NB4 (cell line): Measurements from ENCODE around the gene B3GNT9.

Experiments used
- DNase-seq: peaks from one replicate; pipeline ENCODE4 v3.0.0; 2010; ENCODE audit warnings: low read depth
- H3K4me3 ChIP-seq: one replicate; pipeline ENCODE4 v1.5.1; 2011; ENCODE audit warnings: mild to moderate bottlenecking, low read depth, low read length, moderate library complexity
- MYC ChIP-seq: IDR thresholded peaks from 2 replicates; pipeline ENCODE4 v1.6.1; 2011; ENCODE audit warnings: low read depth, low read length
- POLR2A ChIP-seq: IDR thresholded peaks from 2 replicates; pipeline ENCODE4 v1.6.1; 2011; ENCODE audit warnings: mild to moderate bottlenecking; ENCODE audit not compliant: insufficient read length; ENCODE audit errors: extremely low read depth
- TF ChIP-seq, protein P1 (sequence below): IDR thresholded peaks from 2 replicates; pipeline ENCODE4 v1.6.1; 2011; ENCODE audit warnings: low read depth, low read length
- TF ChIP-seq, protein P2 (sequence below): IDR thresholded peaks from one replicate; pipeline ENCODE4 v1.5.1; 2012; ENCODE audit warnings: low read depth, low read length

Gene B3GNT9

DNA sequence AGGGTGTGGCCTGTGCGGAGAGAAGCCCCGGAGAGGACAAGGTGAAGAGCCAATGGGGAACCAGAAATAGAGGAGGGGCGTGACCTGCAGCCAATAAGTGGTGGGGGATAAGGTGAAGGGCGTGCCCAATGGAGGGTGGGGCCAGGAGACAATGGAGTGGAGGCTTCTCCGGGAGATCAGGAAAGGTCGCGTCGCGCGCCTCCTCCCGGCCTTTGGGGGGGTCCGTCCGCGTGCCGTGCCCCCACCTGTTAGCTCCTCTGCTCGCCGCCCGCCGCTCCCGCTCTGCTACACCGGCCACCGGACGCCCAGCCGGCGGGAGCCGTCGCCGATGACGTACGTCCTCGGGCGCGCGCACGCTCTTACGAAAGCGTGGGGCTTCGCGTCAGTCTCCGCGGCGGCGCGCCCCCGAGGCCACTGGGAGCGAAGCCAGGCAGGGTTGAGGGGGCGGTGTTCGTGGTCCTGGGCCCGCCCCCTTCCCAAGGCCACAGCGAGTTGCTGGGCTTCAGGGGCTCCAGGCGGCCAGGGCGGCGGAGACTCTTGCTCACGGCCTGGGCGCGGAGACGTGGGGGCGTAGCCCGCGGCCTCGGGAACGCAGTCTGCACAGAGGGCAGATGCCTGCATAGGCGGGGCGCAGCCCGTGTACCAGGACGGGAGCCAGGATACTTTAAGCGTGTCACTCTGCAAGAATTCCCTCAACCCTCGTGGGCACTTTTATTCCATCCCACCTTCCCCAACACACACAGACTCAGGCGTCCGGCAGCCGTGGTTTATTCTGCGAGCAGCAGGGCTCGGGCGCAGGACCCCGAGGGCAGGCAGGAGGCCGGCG is 33.0 kb upstream of the B3GNT9 start, which contains the start of gene MATCAP1:
TSS of gene MATCAP1 (minus strand) at position 337 of the 826 bp plus-strand sequence. CDS start 3,353 bp downstream, outside the sequence.
- DNase-seq: peak; percentile 98
- peak within 1 kb of the TSS; percentile 64 for H3K4me3 ChIP-seq
- peak; percentile 44 for TF ChIP-seq MYC
- TF ChIP-seq, protein P1, sequence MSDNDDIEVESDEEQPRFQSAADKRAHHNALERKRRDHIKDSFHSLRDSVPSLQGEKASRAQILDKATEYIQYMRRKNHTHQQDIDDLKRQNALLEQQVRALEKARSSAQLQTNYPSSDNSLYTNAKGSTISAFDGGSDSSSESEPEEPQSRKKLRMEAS: peak; percentile 64
- TF ChIP-seq, protein P2, sequence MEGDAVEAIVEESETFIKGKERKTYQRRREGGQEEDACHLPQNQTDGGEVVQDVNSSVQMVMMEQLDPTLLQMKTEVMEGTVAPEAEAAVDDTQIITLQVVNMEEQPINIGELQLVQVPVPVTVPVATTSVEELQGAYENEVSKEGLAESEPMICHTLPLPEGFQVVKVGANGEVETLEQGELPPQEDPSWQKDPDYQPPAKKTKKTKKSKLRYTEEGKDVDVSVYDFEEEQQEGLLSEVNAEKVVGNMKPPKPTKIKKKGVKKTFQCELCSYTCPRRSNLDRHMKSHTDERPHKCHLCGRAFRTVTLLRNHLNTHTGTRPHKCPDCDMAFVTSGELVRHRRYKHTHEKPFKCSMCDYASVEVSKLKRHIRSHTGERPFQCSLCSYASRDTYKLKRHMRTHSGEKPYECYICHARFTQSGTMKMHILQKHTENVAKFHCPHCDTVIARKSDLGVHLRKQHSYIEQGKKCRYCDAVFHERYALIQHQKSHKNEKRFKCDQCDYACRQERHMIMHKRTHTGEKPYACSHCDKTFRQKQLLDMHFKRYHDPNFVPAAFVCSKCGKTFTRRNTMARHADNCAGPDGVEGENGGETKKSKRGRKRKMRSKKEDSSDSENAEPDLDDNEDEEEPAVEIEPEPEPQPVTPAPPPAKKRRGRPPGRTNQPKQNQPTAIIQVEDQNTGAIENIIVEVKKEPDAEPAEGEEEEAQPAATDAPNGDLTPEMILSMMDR: no peak
- peak; percentile 33 for TF ChIP-seq POLR2A

DNA sequence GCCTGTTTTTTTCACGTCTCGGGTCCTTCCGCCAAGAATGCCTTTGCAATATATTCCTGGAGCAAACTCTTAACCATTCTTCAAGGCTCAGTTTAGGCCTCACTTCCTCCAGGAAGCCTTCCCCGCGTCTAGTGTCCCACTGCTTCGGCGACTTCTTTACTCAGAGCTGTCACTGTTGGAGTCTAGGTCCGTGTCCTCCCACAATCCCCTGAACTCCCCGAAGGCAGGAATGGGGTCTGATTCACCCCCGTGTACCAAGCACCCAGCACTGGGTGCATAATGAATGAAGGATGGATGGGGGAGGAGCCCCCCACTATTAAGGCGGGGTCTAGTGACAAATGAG is 32.5 kb upstream of the B3GNT9 start:
- TF ChIP-seq POLR2A (no peak), MYC (no peak)
- TF ChIP-seq, protein P1: no peak
- TF ChIP-seq, protein P2: no peak
- peak overlapping the region; percentile 64 for H3K4me3 ChIP-seq
- no peak for DNase-seq

DNA sequence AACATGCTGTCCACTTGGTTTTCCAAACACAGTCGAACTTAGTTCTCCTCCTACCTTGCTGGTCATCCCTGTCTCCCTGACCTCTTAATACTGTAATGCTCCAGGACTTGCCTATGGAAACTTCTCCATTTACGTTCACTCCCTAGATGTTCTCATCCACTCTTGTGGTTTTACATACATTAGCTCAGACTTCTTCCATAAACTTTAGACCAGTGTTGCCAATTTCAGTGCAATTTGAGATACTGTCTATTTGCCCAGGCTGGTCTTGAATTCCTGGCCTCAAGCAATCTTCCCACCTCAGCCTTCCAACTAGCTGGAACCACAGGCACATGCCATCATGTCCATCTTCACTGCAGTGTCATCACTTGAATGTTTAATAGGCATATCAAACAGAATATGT is 31.5 kb upstream of the B3GNT9 start:
- TF ChIP-seq, protein P1: no peak
- TF ChIP-seq, protein P2: no peak
- TF ChIP-seq MYC (no peak), POLR2A (no peak)
- DNase-seq: no peak
- H3K4me3 ChIP-seq: no peak overlapping the region

DNA sequence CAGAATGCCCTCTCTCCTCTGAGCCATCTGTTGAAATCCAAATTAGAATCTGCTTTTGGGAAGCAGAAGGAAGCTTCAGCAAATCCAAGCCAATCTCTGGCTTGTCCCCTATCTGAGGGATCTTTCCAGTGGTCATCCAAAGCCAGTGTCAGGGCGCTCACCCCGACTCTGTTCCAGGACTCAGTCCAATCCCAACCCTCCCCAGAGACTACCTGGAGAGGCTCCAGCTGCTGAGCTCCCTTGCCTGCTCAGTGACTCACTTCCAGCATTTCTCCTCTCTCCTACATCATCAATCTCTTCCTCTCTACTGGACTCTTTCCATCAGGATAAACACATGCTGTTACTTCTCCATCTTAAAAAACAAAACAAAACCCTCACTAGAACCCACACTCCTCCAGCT is 30.5 kb upstream of the B3GNT9 start:
- TF ChIP-seq, protein P1: no peak
- TF ChIP-seq, protein P2: no peak
- no peak for TF ChIP-seq MYC
- DNase-seq: no peak
- H3K4me3 ChIP-seq: no peak overlapping the region

DNA sequence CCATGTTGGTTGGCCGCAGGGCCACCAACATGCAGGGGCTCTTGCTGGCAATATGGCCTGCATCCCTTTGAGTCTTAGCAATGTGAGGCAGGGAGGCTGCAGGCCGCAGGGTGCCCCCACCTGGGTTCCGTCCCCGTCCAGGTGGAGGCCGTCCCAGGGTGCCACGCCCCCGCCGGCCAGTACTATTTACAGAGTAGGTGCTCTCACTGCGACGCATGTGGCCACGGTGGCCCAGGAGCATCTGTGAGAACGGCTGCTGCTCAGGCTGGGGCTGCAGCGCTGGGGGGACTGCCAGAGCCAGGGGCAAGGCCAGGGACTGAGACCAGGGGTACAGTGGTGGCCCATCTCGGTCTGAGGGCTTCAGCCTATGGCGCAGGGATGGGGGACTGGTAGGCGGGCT is 29.4 kb upstream of the B3GNT9 start:
- no peak overlapping the region for H3K4me3 ChIP-seq
- no peak for TF ChIP-seq MYC
- TF ChIP-seq, protein P2: no peak
- DNase-seq: no peak
